Endothelial cell (in vitro differentiated cells): ENCODE data around the gene PPP2R2C. TPM values are rescaled to one million over a fixed set of nuclear protein-coding genes. Genes with fewer than 3 reads are reported as not detected.

Source experiments
- DNase-seq: peaks from one replicate; pipeline ENCODE4 v3.0.0; 2021; ENCODE audit warnings: low spot score
- H3K27ac Mint-ChIP-seq: one replicate; pipeline ENCODE4 v1.8.0; 2021; ENCODE audit warnings: mixed read lengths, inconsistent platforms; ENCODE audit not compliant: unreplicated experiment
- H3K27me3 Mint-ChIP-seq: one replicate; pipeline ENCODE4 v1.8.0; 2021; ENCODE audit warnings: mild to moderate bottlenecking, moderate library complexity, mixed read lengths, inconsistent platforms; ENCODE audit not compliant: unreplicated experiment
- H3K36me3 Mint-ChIP-seq: one replicate; pipeline ENCODE4 v1.8.0; 2021; ENCODE audit warnings: mild to moderate bottlenecking, low read depth, mixed read lengths, inconsistent platforms; ENCODE audit not compliant: unreplicated experiment
- H3K4me1 Mint-ChIP-seq: one replicate; pipeline ENCODE4 v1.8.0; 2021; ENCODE audit warnings: mild to moderate bottlenecking, mixed read lengths, inconsistent platforms; ENCODE audit not compliant: unreplicated experiment
- H3K4me3 Mint-ChIP-seq: one replicate; pipeline ENCODE4 v1.8.0; 2021; ENCODE audit warnings: mild to moderate bottlenecking, mixed read lengths, inconsistent platforms; ENCODE audit not compliant: unreplicated experiment
- H3K9me3 Mint-ChIP-seq: one replicate; pipeline ENCODE4 v1.8.0; 2021; ENCODE audit warnings: mixed read lengths, inconsistent platforms; ENCODE audit not compliant: unreplicated experiment
- CTCF ChIP-seq: fragments of 200-600 bp; sonication (generic); IDR thresholded peaks from one replicate; pipeline ENCODE4 v1.5.0; 2021; ENCODE audit warnings: antibody characterized with exemption; ENCODE audit not compliant: unreplicated experiment
- total RNA-seq: library from RNA; stranded (reverse); fragmentation: NEBNext Ultra II Directional; extraction: Animal tissue kit (Norgen Biotek cat#: 25700); gene quantifications from one replicate; pipeline ENCODE4 v1.2.1, GENCODE V29; 2021; ENCODE audit not compliant: unreplicated experiment

PPP2R2C gene
- total RNA-seq, 1 donor from 2014 or later, result 1.7 TPM

GRCh38 chr4:6339818-6340445 is 132.5 kb downstream of the PPP2R2C start:
- no peak overlapping the region for H3K27ac Mint-ChIP-seq

GRCh38 chr4:6338951-6339817 is 133.2 kb downstream of the PPP2R2C start:
- Mint-ChIP-seq H3K27me3 (peaks cover 10% of the 10 kb centered on the region), H3K27ac (no peak overlapping the region), H3K36me3 (peaks cover 3% of the 10 kb centered on the region), H3K4me1 (peaks cover 20% of the 10 kb centered on the region), H3K9me3 (no peaks in the 10 kb centered on the region), H3K4me3 (no peak overlapping the region)
- no peak for DNase-seq
- no peak for TF ChIP-seq CTCF

More at GRCh38 chr4:6339818-6340445, 132.5 kb downstream of the PPP2R2C start:
- H3K36me3 Mint-ChIP-seq, result peaks cover 3% of the 10 kb centered on the region
- peaks cover 10% of the 10 kb centered on the region for H3K27me3 Mint-ChIP-seq
- H3K9me3 Mint-ChIP-seq, result no peaks in the 10 kb centered on the region
- no peak for TF ChIP-seq CTCF
- no peak overlapping the region for H3K4me3 Mint-ChIP-seq
- DNase-seq, result no peak
- peaks cover 20% of the 10 kb centered on the region for H3K4me1 Mint-ChIP-seq

- peaks cover 15% of the 10 kb centered on the region for H3K27me3 Mint-ChIP-seq
- no peak for TF ChIP-seq CTCF
- no peak overlapping the region for H3K4me3 Mint-ChIP-seq
- peaks cover 3% of the 10 kb centered on the region for H3K36me3 Mint-ChIP-seq
- no peaks in the 10 kb centered on the region for H3K9me3 Mint-ChIP-seq
- H3K27ac Mint-ChIP-seq, result peak overlapping the region; percentile 30
- H3K4me1 Mint-ChIP-seq, result peaks cover 20% of the 10 kb centered on the region
- no peak for DNase-seq
These were observed 134.1 kb downstream of the PPP2R2C start for GRCh38 chr4:6338175-6338950.

GRCh38 chr4:6337331-6337935 is 135.0 kb downstream of the PPP2R2C start:
- DNase-seq, result peak; percentile 44
- H3K27ac Mint-ChIP-seq, result peak overlapping the region; percentile 19
- H3K4me3 Mint-ChIP-seq, result peak overlapping the region; percentile 13
- H3K9me3 Mint-ChIP-seq, result no peaks in the 10 kb centered on the region
- peaks cover 3% of the 10 kb centered on the region for H3K36me3 Mint-ChIP-seq
- H3K4me1 Mint-ChIP-seq, result peaks cover 20% of the 10 kb centered on the region
- TF ChIP-seq CTCF, result no peak
- peaks cover 15% of the 10 kb centered on the region for H3K27me3 Mint-ChIP-seq
